Measurements from ENCODE around the gene TDRD7. TPM values are rescaled to one million over a fixed set of nuclear protein-coding genes. Genes with fewer than 3 reads are reported as not detected.

Gene TDRD7
- total and polyA plus RNA-seq, 9 donors: 7.4 to 15.6 (median 9.8) TPM

GRCh38 chr9:97511655-97512427 is 99.9 kb downstream of the TDRD7 start:
- peak in 1 of 5 donors; percentile 2 for DNase-seq
- TF ChIP-seq POLR2A (IDR thresholded peaks at IDR 0.05) (no peak), EP300 (IDR thresholded peaks at IDR 0.05) (no peak), CTCF (IDR thresholded peaks at IDR 0.05) (no peak)
- Histone ChIP-seq H3K4me1 (ENCODE audit: insufficient read depth) (peaks cover 11% of the 10 kb centered on the region), H3K9me3 (no peaks in the 10 kb centered on the region), H3K27ac (no peak overlapping the region), H3K27me3 (no peaks in the 10 kb centered on the region), H3K4me3 (no peak overlapping the region), H3K36me3 (no peaks in the 10 kb centered on the region)
- intact Hi-C loops (cut with DNase I): no loop called here
- WGBS, 3 donors: 85 to 91% (median 88%) methylated on average over 6 of the region's 6 CpGs

GRCh38 chr9:97512966-97513560 is 101.2 kb downstream of the TDRD7 start:
- intact Hi-C loops (cut with DNase I): no loop called here
- 82 to 96% (median 83%) methylated on average over 8 of the region's 8 CpGs for WGBS, 3 donors
- DNase-seq: peak in 1 of 5 donors; percentile 5

GRCh38 chr9:97514531-97514930 is 102.6 kb downstream of the TDRD7 start:
- H3K4me3 ChIP-seq: no peak overlapping the region
- no peak for TF ChIP-seq POLR2A (IDR thresholded peaks at IDR 0.05)
- no peak for TF ChIP-seq EP300 (IDR thresholded peaks at IDR 0.05)
- intact Hi-C loops (cut with DNase I): no loop called here
- peaks cover 26% of the 10 kb centered on the region for H3K4me1 ChIP-seq (ENCODE audit: insufficient read depth)
- 88 to 92% (median 90%) methylated on average over 9 of the region's 9 CpGs for WGBS, 3 donors
- no peaks in the 10 kb centered on the region for H3K36me3 ChIP-seq
- H3K27me3 ChIP-seq: no peaks in the 10 kb centered on the region
- peak in 1 of 5 donors; percentile 8 for DNase-seq
- H3K9me3 ChIP-seq: no peaks in the 10 kb centered on the region
- H3K27ac ChIP-seq: no peak overlapping the region

More at GRCh38 chr9:97512966-97513560, 101.2 kb downstream of the TDRD7 start:
- Histone ChIP-seq H3K4me1 (ENCODE audit: insufficient read depth) (peaks cover 19% of the 10 kb centered on the region), H3K27me3 (no peaks in the 10 kb centered on the region), H3K36me3 (no peaks in the 10 kb centered on the region), H3K27ac (no peak overlapping the region), H3K4me3 (no peak overlapping the region), H3K9me3 (no peaks in the 10 kb centered on the region)
- TF ChIP-seq EP300 (IDR thresholded peaks at IDR 0.05) (no peak), CTCF (IDR thresholded peaks at IDR 0.05) (no peak), POLR2A (IDR thresholded peaks at IDR 0.05) (no peak)

GRCh38 chr9:97515662-97516061 is 103.8 kb downstream of the TDRD7 start:
- H3K9me3 ChIP-seq: no peaks in the 10 kb centered on the region
- no peaks in the 10 kb centered on the region for H3K27me3 ChIP-seq
- TF ChIP-seq CTCF (IDR thresholded peaks at IDR 0.05) (no peak), POLR2A (IDR thresholded peaks at IDR 0.05) (no peak), EP300 (IDR thresholded peaks at IDR 0.05) (no peak)
- H3K27ac ChIP-seq: peak overlapping the region in 1 of 2 donors; percentile 9
- no peaks in the 10 kb centered on the region for H3K36me3 ChIP-seq
- no peak for DNase-seq
- no peak overlapping the region for H3K4me3 ChIP-seq
- intact Hi-C loops (cut with DNase I): no loop called here
- 76 to 87% (median 79%) methylated on average over 6 of the region's 6 CpGs for WGBS, 3 donors
- H3K4me1 ChIP-seq (ENCODE audit: insufficient read depth): peaks cover 29% of the 10 kb centered on the region

- intact Hi-C loops (cut with DNase I): no loop called here
- WGBS, 3 donors: 88 to 97% (median 93%) methylated on average over 8 of the region's 8 CpGs
- Histone ChIP-seq H3K27ac (no peak overlapping the region), H3K27me3 (no peaks in the 10 kb centered on the region), H3K36me3 (no peaks in the 10 kb centered on the region), H3K4me3 (no peak overlapping the region), H3K4me1 (ENCODE audit: insufficient read depth) (peaks cover 28% of the 10 kb centered on the region), H3K9me3 (no peaks in the 10 kb centered on the region)
- DNase-seq: no peak
- TF ChIP-seq EP300 (IDR thresholded peaks at IDR 0.05) (no peak), POLR2A (IDR thresholded peaks at IDR 0.05) (no peak), CTCF (IDR thresholded peaks at IDR 0.05) (no peak)
Measured at GRCh38 chr9:97516111-97516510, 104.2 kb downstream of the TDRD7 start.
